ENCODE results near the gene CENPL.

The CENPL gene

GRCh38 chr1:173856903-173857302 is 32.2 kb upstream of the CENPL start:
- Histone ChIP-seq H2AK5ac (ENCODE audit: low read depth, low read length) (no peak overlapping the region), H2BK12ac (ENCODE audit: low read length) (no peak overlapping the region), H3K79me1 (ENCODE audit: low read depth, low read length) (no peaks in the 10 kb centered on the region), H4K8ac (ENCODE audit: low read depth, low read length) (no peak overlapping the region), H3K4ac (ENCODE audit: low read length) (no peak overlapping the region), H3K4me3 (ENCODE audit: low read length in 2 of 2) (no peak overlapping the region), H3K14ac (ENCODE audit: low read length) (no peak overlapping the region), H3K4me2 (ENCODE audit: insufficient read depth, low read length, poor library complexity, severe bottlenecking) (no peak overlapping the region), H2AFZ (ENCODE audit: low read length) (no peak overlapping the region), H3K4me1 (ENCODE audit: control insufficient read depth in 2 of 2, insufficient read depth in 1 of 2, low read depth in 1 of 2, low read length in 2 of 2) (peaks cover 0 to 8% of the 10 kb centered on the region in 2 donors), H3K27ac (replicated peaks; ENCODE audit: low read length) (no peak overlapping the region), H2BK120ac (ENCODE audit: low read depth, low read length) (no peak overlapping the region), H3K18ac (ENCODE audit: low read length) (no peak overlapping the region), H2BK15ac (ENCODE audit: low read length) (no peak overlapping the region), H3K27me3 (ENCODE audit: control insufficient read depth in 3 of 3, insufficient read depth in 3 of 3, low read depth in 1 of 3, low read length in 3 of 3) (no peaks in the 10 kb centered on the region), H3K36me3 (replicated peaks in 1 of 2; ENCODE audit: control insufficient read depth in 2 of 2, insufficient read depth in 2 of 2, low read length in 2 of 2) (peaks cover 10 to 92% of the 10 kb centered on the region in 2 donors), H3K23ac (ENCODE audit: low read depth, low read length, poor library complexity) (no peak overlapping the region), H3K9ac (ENCODE audit: low read depth, low read length, poor library complexity) (no peak overlapping the region), H4K91ac (ENCODE audit: low read depth, low read length, poor library complexity) (no peak overlapping the region), H2BK5ac (ENCODE audit: low read length) (no peak overlapping the region), H3K9me3 (replicated peaks in 1 of 2; ENCODE audit: control insufficient read depth in 2 of 2, insufficient read depth in 1 of 2, low read depth in 1 of 2, low read length in 2 of 2) (no peaks in the 10 kb centered on the region)
- whole genome bisulfite sequencing, 2 donors (ENCODE audit: extremely low coverage in 2 of 2, insufficient read length in 2 of 2, insufficient replicate concordance in 1 of 2): no CpG with 5 or more reads among the region's 2 CpGs
- no peak for DNase-seq (ENCODE audit: low spot score)

GRCh38 chr1:173856014-173856413 is 31.3 kb upstream of the CENPL start:
- Histone ChIP-seq H3K23ac (ENCODE audit: low read depth, low read length, poor library complexity) (no peak overlapping the region), H2BK12ac (ENCODE audit: low read length) (no peak overlapping the region), H4K91ac (ENCODE audit: low read depth, low read length, poor library complexity) (no peak overlapping the region), H2BK120ac (ENCODE audit: low read depth, low read length) (no peak overlapping the region), H3K9ac (ENCODE audit: low read depth, low read length, poor library complexity) (no peak overlapping the region), H3K79me1 (ENCODE audit: low read depth, low read length) (no peaks in the 10 kb centered on the region), H3K4me3 (ENCODE audit: low read length in 2 of 2) (no peak overlapping the region), H4K8ac (ENCODE audit: low read depth, low read length) (no peak overlapping the region), H3K4me2 (ENCODE audit: insufficient read depth, low read length, poor library complexity, severe bottlenecking) (no peak overlapping the region), H3K18ac (ENCODE audit: low read length) (no peak overlapping the region), H3K14ac (ENCODE audit: low read length) (no peak overlapping the region), H2AFZ (ENCODE audit: low read length) (no peak overlapping the region), H3K4me1 (ENCODE audit: control insufficient read depth in 2 of 2, insufficient read depth in 1 of 2, low read depth in 1 of 2, low read length in 2 of 2) (peaks cover 0 to 8% of the 10 kb centered on the region in 2 donors), H3K9me3 (replicated peaks in 1 of 2; ENCODE audit: control insufficient read depth in 2 of 2, insufficient read depth in 1 of 2, low read depth in 1 of 2, low read length in 2 of 2) (no peaks in the 10 kb centered on the region), H3K4ac (ENCODE audit: low read length) (no peak overlapping the region), H3K27ac (replicated peaks; ENCODE audit: low read length) (no peak overlapping the region), H2BK5ac (ENCODE audit: low read length) (no peak overlapping the region), H2BK15ac (ENCODE audit: low read length) (no peak overlapping the region), H3K36me3 (replicated peaks in 1 of 2; ENCODE audit: control insufficient read depth in 2 of 2, insufficient read depth in 2 of 2, low read length in 2 of 2) (peaks cover 9 to 96% of the 10 kb centered on the region in 2 donors), H2AK5ac (ENCODE audit: low read depth, low read length) (no peak overlapping the region), H3K27me3 (ENCODE audit: control insufficient read depth in 3 of 3, insufficient read depth in 3 of 3, low read depth in 1 of 3, low read length in 3 of 3) (no peaks in the 10 kb centered on the region)
- no peak for DNase-seq (ENCODE audit: low spot score)
- no CpG with 5 or more reads among the region's 1 CpG for WGBS, 2 donors (ENCODE audit: extremely low coverage in 2 of 2, insufficient read length in 2 of 2, insufficient replicate concordance in 1 of 2)

GRCh38 chr1:173853074-173853473 is 28.4 kb upstream of the CENPL start:
- Histone ChIP-seq H3K23ac (ENCODE audit: low read depth, low read length, poor library complexity) (no peak overlapping the region), H4K8ac (ENCODE audit: low read depth, low read length) (no peak overlapping the region)

GRCh38 chr1:173852105-173852504 is 27.4 kb upstream of the CENPL start:
- no peak overlapping the region for H2BK5ac ChIP-seq (ENCODE audit: low read length)
- H3K14ac ChIP-seq (ENCODE audit: low read length): no peak overlapping the region
- no peak overlapping the region for H4K8ac ChIP-seq (ENCODE audit: low read depth, low read length)
- H3K4ac ChIP-seq (ENCODE audit: low read length): no peak overlapping the region
- H3K9me3 ChIP-seq (replicated peaks in 1 of 2; ENCODE audit: control insufficient read depth in 2 of 2, insufficient read depth in 1 of 2, low read depth in 1 of 2, low read length in 2 of 2): no peaks in the 10 kb centered on the region
- no peak overlapping the region for H2AK5ac ChIP-seq (ENCODE audit: low read depth, low read length)
- H3K9ac ChIP-seq (ENCODE audit: low read depth, low read length, poor library complexity): no peak overlapping the region
- H3K36me3 ChIP-seq (replicated peaks in 1 of 2; ENCODE audit: control insufficient read depth in 2 of 2, insufficient read depth in 2 of 2, low read length in 2 of 2): peaks cover 7 to 78% of the 10 kb centered on the region in 2 donors
- H3K18ac ChIP-seq (ENCODE audit: low read length): no peak overlapping the region
- no peak overlapping the region for H2AFZ ChIP-seq (ENCODE audit: low read length)
- peaks cover 0 to 8% of the 10 kb centered on the region in 2 donors for H3K4me1 ChIP-seq (ENCODE audit: control insufficient read depth in 2 of 2, insufficient read depth in 1 of 2, low read depth in 1 of 2, low read length in 2 of 2)
- H3K4me2 ChIP-seq (ENCODE audit: insufficient read depth, low read length, poor library complexity, severe bottlenecking): no peak overlapping the region
- H4K91ac ChIP-seq (ENCODE audit: low read depth, low read length, poor library complexity): no peak overlapping the region
- H2BK120ac ChIP-seq (ENCODE audit: low read depth, low read length): no peak overlapping the region
- WGBS, 2 donors (ENCODE audit: extremely low coverage in 2 of 2, insufficient read length in 2 of 2, insufficient replicate concordance in 1 of 2): no CpG with 5 or more reads among the region's 4 CpGs
- DNase-seq (ENCODE audit: low spot score): no peak
- no peak overlapping the region for H3K27ac ChIP-seq (replicated peaks; ENCODE audit: low read length)
- H3K27me3 ChIP-seq (ENCODE audit: control insufficient read depth in 3 of 3, insufficient read depth in 3 of 3, low read depth in 1 of 3, low read length in 3 of 3): no peaks in the 10 kb centered on the region
- H2BK15ac ChIP-seq (ENCODE audit: low read length): no peak overlapping the region
- H3K23ac ChIP-seq (ENCODE audit: low read depth, low read length, poor library complexity): no peak overlapping the region
- H3K79me1 ChIP-seq (ENCODE audit: low read depth, low read length): no peaks in the 10 kb centered on the region
- H3K4me3 ChIP-seq (ENCODE audit: low read length in 2 of 2): no peak overlapping the region
- no peak overlapping the region for H2BK12ac ChIP-seq (ENCODE audit: low read length)

More at GRCh38 chr1:173853074-173853473, 28.4 kb upstream of the CENPL start:
- Histone ChIP-seq H3K4me3 (ENCODE audit: low read length in 2 of 2) (no peak overlapping the region), H2BK15ac (ENCODE audit: low read length) (no peak overlapping the region), H2BK120ac (ENCODE audit: low read depth, low read length) (no peak overlapping the region), H3K79me1 (ENCODE audit: low read depth, low read length) (no peaks in the 10 kb centered on the region), H3K4me1 (ENCODE audit: control insufficient read depth in 2 of 2, insufficient read depth in 1 of 2, low read depth in 1 of 2, low read length in 2 of 2) (peaks cover 0 to 8% of the 10 kb centered on the region in 2 donors), H3K14ac (ENCODE audit: low read length) (no peak overlapping the region), H3K9ac (ENCODE audit: low read depth, low read length, poor library complexity) (no peak overlapping the region), H3K9me3 (replicated peaks in 1 of 2; ENCODE audit: control insufficient read depth in 2 of 2, insufficient read depth in 1 of 2, low read depth in 1 of 2, low read length in 2 of 2) (no peaks in the 10 kb centered on the region), H3K36me3 (replicated peaks in 1 of 2; ENCODE audit: control insufficient read depth in 2 of 2, insufficient read depth in 2 of 2, low read length in 2 of 2) (peaks cover 9 to 87% of the 10 kb centered on the region in 2 donors), H2AFZ (ENCODE audit: low read length) (no peak overlapping the region), H2BK12ac (ENCODE audit: low read length) (no peak overlapping the region), H2AK5ac (ENCODE audit: low read depth, low read length) (no peak overlapping the region), H2BK5ac (ENCODE audit: low read length) (no peak overlapping the region), H3K18ac (ENCODE audit: low read length) (no peak overlapping the region), H4K91ac (ENCODE audit: low read depth, low read length, poor library complexity) (no peak overlapping the region), H3K27me3 (ENCODE audit: control insufficient read depth in 3 of 3, insufficient read depth in 3 of 3, low read depth in 1 of 3, low read length in 3 of 3) (no peaks in the 10 kb centered on the region), H3K4me2 (ENCODE audit: insufficient read depth, low read length, poor library complexity, severe bottlenecking) (no peak overlapping the region), H3K27ac (replicated peaks; ENCODE audit: low read length) (no peak overlapping the region), H3K4ac (ENCODE audit: low read length) (no peak overlapping the region)
- peak; percentile 48 for DNase-seq (ENCODE audit: low spot score)
- WGBS, 2 donors (ENCODE audit: extremely low coverage in 2 of 2, insufficient read length in 2 of 2, insufficient replicate concordance in 1 of 2): no CpG with 5 or more reads among the region's 5 CpGs
